PFSK-1 (cell line): ENCODE data around the gene PON1.

Experiments
- FOXP2 ChIP-seq: optimal IDR thresholded peaks from 2 replicates; pipeline ENCODE3; 2011; ENCODE audit warnings: borderline replicate concordance, control low read depth, inconsistent platforms; ENCODE audit not compliant: insufficient read depth; ENCODE audit errors: extremely low read length, extremely low read depth
- POLR2AphosphoS5 ChIP-seq: IDR thresholded peaks from 2 replicates; pipeline ENCODE4 v1.6.1; 2012; ENCODE audit warnings: low read depth, mild to moderate bottlenecking, control low read depth, low read length, moderate library complexity
- SIN3A ChIP-seq: IDR thresholded peaks from 2 replicates; pipeline ENCODE4 v1.6.1; 2012; ENCODE audit warnings: mild to moderate bottlenecking, low read length, moderate library complexity, borderline replicate concordance; ENCODE audit not compliant: insufficient read depth
- TAF1 ChIP-seq: IDR thresholded peaks from 2 replicates; pipeline ENCODE4 v1.6.1; 2012; ENCODE audit warnings: low read length, control low read depth, borderline replicate concordance; ENCODE audit not compliant: insufficient read depth
- TF ChIP-seq, protein P1 (sequence below), 2 experiments: IDR thresholded peaks; 2 replicates each; pipeline versions ENCODE4 v1.6.1 to v1.8.0; 2011 to 2012; ENCODE audit warnings: low read depth in 2 of 2, low read length in 2 of 2, control low read depth in 1 of 2, inconsistent platforms in 1 of 2, mild to moderate bottlenecking in 1 of 2, moderate library complexity in 1 of 2; ENCODE audit not compliant: insufficient read depth in 1 of 2

PON1 gene

DNA sequence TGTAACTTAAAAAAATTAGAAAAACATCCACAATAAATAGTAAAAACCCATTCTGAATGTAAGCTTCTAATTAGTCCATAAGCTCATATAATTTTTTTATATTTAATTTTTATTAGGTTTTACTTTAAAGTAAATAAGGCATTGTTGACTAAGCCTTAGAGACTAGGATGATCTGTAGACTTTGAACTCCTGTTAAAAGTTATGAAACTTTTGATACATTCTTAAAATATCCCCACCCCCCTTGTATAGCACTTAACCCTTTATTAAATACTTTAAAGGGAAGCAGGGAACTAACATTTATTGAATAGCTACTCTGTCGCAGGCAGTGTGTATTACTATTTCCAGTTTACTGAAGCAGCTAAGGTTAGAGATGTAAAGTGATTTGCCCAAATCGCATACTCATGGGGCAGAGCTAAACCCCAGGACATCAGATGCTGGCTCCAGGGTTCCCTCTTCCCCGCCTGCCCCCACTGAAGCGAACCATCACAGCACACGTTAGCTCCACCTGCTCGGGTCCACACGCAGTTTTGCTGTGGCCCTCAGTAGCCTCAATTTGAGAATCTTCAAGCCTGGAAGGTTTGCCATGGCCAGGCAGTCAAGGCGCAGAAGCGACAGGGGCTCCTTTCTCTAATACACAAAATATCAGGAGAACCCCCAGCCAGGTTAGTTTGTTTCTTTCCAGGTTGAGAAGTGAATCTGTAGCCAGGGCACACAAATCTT lies 762 bp downstream of the PON1 start:
- TF ChIP-seq POLR2AphosphoS5 (no peak), SIN3A (no peak), TAF1 (no peak), FOXP2 (no peak)
- TF ChIP-seq, protein P1, sequence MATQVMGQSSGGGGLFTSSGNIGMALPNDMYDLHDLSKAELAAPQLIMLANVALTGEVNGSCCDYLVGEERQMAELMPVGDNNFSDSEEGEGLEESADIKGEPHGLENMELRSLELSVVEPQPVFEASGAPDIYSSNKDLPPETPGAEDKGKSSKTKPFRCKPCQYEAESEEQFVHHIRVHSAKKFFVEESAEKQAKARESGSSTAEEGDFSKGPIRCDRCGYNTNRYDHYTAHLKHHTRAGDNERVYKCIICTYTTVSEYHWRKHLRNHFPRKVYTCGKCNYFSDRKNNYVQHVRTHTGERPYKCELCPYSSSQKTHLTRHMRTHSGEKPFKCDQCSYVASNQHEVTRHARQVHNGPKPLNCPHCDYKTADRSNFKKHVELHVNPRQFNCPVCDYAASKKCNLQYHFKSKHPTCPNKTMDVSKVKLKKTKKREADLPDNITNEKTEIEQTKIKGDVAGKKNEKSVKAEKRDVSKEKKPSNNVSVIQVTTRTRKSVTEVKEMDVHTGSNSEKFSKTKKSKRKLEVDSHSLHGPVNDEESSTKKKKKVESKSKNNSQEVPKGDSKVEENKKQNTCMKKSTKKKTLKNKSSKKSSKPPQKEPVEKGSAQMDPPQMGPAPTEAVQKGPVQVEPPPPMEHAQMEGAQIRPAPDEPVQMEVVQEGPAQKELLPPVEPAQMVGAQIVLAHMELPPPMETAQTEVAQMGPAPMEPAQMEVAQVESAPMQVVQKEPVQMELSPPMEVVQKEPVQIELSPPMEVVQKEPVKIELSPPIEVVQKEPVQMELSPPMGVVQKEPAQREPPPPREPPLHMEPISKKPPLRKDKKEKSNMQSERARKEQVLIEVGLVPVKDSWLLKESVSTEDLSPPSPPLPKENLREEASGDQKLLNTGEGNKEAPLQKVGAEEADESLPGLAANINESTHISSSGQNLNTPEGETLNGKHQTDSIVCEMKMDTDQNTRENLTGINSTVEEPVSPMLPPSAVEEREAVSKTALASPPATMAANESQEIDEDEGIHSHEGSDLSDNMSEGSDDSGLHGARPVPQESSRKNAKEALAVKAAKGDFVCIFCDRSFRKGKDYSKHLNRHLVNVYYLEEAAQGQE (IDR thresholded peaks at IDR 0.05; ENCODE audit: insufficient read depth in 1 of 2, low read depth in 2 of 2, low read length in 2 of 2): no peak

DNA sequence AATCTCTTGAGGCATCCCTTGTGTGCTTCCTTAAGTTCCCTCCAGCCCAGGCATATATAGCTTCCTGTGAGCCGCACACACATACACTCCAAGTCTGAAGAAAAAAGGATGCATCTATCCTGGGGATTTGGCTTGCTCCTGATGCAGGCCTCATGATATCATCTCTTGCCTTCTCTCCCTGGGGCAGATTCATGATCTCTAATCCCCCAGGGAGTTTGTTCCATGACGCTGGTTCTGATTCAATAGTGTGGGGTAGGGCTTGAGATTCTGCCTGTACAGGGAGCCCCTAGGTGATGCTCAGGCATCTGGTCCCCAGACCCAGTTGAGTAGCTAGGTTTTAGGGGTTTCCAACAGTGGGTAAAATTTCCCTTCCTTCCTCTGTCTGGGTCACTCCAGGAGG lies 1.5 kb downstream of the PON1 start:
- no peak for TF ChIP-seq TAF1
- no peak for TF ChIP-seq POLR2AphosphoS5
- no peak for TF ChIP-seq FOXP2
- TF ChIP-seq SIN3A: no peak
- TF ChIP-seq, protein P1 (IDR thresholded peaks at IDR 0.05; ENCODE audit: insufficient read depth in 1 of 2, low read depth in 2 of 2, low read length in 2 of 2): no peak

DNA sequence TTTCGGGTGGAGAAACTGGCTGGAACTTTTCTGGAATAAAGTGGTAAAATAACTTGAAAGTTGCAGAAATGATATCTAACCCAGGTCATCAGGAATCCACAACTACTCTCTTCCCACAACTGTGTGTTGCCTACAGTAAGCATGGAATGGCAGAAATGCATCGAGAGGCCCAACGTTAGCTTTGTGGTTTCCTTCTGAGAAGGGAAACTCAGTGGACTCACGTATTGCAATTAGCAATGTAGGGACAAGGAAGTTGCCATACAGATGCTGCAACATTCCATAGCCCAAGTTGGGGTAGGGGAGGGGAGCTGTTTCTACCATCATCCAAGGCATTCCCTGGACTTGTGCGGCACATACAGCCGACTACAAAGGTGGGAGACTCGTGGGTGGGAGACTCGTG lies 1.9 kb downstream of the PON1 start:
- TF ChIP-seq, protein P1 (IDR thresholded peaks at IDR 0.05; ENCODE audit: insufficient read depth in 1 of 2, low read depth in 2 of 2, low read length in 2 of 2): no peak
- no peak for TF ChIP-seq FOXP2
- no peak for TF ChIP-seq TAF1
- TF ChIP-seq POLR2AphosphoS5: no peak
- no peak for TF ChIP-seq SIN3A

DNA sequence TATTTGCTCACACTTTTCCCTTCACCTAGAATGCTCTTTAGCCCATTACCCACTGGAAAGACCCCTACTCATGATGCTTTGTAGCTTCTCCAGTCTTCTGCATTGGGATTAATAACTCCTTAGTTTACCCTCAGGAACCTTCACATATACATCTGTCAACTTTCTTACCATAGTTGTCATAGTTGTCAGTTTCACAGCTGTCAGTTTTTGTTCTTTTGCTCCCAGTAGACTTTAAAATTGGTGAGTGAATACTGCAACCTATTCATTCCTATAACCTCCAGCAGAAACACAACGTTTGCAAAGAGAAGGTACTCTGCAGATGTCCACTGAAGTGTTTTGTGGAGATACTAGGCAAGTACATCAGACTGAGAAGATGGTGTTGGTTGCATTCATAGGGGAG lies 2.6 kb downstream of the PON1 start:
- TF ChIP-seq FOXP2: no peak
- no peak for TF ChIP-seq SIN3A
- TF ChIP-seq, protein P1 (IDR thresholded peaks at IDR 0.05; ENCODE audit: insufficient read depth in 1 of 2, low read depth in 2 of 2, low read length in 2 of 2): no peak
- TF ChIP-seq POLR2AphosphoS5: no peak
- TF ChIP-seq TAF1: no peak

DNA sequence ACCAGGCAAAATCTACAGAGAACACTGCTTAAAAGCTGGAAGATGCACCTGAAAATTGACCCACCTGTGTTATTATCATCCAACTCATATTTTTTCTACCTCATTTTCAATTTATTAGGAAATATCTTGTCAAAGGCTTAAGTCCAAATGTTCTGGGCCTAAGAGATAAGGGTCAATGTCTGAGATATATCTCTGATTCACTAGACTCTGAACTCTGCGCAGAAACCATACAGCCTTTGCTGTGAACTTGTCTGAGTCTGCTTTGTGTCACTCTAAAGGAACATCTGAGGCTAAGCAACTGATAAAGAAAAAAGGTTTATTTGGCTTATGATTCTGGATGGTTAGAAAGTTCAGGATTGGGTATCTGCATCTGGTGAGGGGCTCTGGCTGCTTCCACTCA lies 3.7 kb downstream of the PON1 start:
- no peak for TF ChIP-seq FOXP2
- no peak for TF ChIP-seq POLR2AphosphoS5
- no peak for TF ChIP-seq TAF1
- TF ChIP-seq, protein P1 (IDR thresholded peaks at IDR 0.05; ENCODE audit: insufficient read depth in 1 of 2, low read depth in 2 of 2, low read length in 2 of 2): no peak
- no peak for TF ChIP-seq SIN3A
